Esophagus squamous epithelium (tissue), 4 donors: Measurements from ENCODE around the gene KRT15.
A peak's percentile ranks its signal among the peaks of the same experiment; 100 is the strongest.

ENCODE experiments used
- POLR2A ChIP-seq, 4 donors: fragments of 450-650 bp; IDR thresholded peaks; one replicate each; pipeline ENCODE4 v1.6.1; 2017; ENCODE audit warnings: antibody characterized with exemption in 4 of 4, mild to moderate bottlenecking in 4 of 4, moderate library complexity in 3 of 4
- TF ChIP-seq, protein P1 (sequence below), 6 experiments: fragments of 450-650 bp in 4 of 6; fragments of 200-600 bp in 2 of 6; sonication (generic) in 2 of 6; IDR thresholded peaks; one replicate each; pipeline ENCODE4 v1.5.1; 2016 to 2019; ENCODE audit warnings: antibody characterized with exemption in 6 of 6, mild to moderate bottlenecking in 4 of 6, moderate library complexity in 4 of 6

- TF ChIP-seq, protein P1, sequence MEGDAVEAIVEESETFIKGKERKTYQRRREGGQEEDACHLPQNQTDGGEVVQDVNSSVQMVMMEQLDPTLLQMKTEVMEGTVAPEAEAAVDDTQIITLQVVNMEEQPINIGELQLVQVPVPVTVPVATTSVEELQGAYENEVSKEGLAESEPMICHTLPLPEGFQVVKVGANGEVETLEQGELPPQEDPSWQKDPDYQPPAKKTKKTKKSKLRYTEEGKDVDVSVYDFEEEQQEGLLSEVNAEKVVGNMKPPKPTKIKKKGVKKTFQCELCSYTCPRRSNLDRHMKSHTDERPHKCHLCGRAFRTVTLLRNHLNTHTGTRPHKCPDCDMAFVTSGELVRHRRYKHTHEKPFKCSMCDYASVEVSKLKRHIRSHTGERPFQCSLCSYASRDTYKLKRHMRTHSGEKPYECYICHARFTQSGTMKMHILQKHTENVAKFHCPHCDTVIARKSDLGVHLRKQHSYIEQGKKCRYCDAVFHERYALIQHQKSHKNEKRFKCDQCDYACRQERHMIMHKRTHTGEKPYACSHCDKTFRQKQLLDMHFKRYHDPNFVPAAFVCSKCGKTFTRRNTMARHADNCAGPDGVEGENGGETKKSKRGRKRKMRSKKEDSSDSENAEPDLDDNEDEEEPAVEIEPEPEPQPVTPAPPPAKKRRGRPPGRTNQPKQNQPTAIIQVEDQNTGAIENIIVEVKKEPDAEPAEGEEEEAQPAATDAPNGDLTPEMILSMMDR (IDR thresholded peaks at IDR 0.05): no peak
- TF ChIP-seq POLR2A (IDR thresholded peaks at IDR 0.05): peak in 2 of 4 donors; percentile 59 to 64
Measured at GRCh38 chr17:41518789-41519449, at the start of gene KRT15.
